GM18907 (cell line): ENCODE measurements around the gene CCR9.

ENCODE experiments used
- ATAC-seq: cut with Tn5 transposase; IDR thresholded peaks from one replicate; pipeline ENCODE4 v1.9.1; 2021; ENCODE audit warnings: mild to moderate bottlenecking, moderate library complexity; ENCODE audit not compliant: unreplicated experiment

Gene CCR9

DNA sequence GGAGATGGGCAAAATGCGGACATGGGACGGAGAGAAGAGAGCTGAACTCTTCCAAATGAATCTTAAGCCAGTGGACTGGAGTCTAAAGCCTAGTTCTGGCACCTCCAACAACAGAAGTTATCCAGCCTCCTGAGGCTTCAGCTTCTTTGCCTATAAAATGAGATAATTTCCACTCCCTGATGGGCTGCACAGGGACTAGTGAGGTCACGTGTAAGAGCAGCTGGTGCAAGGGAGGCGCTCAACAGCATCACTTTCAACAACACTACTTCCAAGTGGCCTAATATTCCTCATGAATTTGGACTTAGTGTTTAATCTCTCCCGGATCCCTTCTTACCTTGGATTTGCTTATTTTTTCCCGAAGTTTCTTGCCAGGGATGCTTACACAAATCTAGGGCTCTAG is 65.6 kb downstream of the CCR9 start:
- no peak for ATAC-seq

DNA sequence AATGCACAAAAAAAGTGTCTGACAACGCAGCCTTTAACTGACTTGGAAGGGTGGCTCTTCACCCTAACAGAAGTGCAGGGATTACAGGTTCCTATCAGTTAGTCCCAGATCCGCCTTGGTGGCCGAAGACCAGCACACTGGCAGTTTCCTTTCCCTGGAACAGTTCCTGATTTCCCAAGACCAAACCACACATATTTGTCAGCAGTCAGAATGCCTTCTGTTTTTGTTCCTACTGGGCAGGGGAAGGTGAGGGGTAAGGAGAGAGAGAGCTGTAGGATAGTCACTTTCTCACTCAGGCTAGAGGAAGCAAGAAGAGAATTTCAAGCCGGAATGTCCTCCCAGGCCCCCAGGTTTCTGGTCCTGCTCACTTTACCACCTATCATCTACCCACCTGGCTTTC is 66.1 kb downstream of the CCR9 start:
- ATAC-seq = no peak
